ENCODE data around the gene PEX12.
"Not testable (repeated sequence)": the region's sequence is repeated elsewhere in the genome, so short reads cannot be mapped to it uniquely, and the experiment has no call there.

PEX12 gene

GRCh38 chr17:35575759-35576158 is 2.6 kb downstream of the PEX12 start:
- no peak for DNase-seq

DNA sequence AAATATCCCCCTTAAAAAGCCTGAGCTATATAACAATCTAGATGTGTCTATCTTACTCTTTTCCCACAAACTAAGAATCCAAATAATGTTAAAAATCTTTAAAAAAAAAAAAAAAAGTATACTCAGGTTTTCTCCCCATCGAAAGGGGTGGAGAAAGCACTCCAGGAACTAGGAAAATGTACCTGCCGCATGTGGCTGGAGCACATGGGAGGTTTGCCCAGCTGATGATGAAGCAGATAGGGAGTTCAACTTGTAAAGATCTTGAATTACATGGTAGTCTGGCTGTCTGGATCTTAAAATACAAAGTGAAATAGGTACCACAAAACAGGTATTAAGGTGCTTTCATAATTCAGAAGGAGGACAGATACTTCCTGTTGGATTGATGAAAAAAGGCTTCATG is 9.0 kb downstream of the PEX12 start:
- no peak for DNase-seq

DNA sequence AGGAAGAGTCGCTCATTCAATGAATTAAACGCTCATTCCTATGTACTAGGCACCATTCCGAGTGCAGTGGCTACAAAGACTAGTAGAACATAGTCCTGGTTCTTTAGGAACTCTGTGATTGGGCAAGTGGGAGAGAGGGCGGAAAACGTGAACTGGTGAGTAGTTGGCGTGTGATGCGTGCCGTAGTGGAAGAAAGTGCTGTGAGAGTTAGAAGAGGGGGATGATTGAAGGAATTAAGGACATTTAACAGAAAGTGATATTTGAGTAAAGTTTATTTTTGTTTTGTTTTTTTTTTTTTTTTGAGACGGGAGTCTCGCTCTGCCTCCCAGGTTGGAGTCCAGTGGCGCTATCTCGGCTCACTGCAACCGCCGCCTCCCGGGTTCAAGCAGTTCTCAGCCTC is 9.8 kb downstream of the PEX12 start:
- no peak for DNase-seq

- DNase-seq, result no peak
Measured at GRCh38 chr17:35566968-35567367, 11.4 kb downstream of the PEX12 start.

- not testable (repeated sequence) for DNase-seq
Measured at GRCh38 chr17:35563181-35563580, 15.2 kb downstream of the PEX12 start.

- DNase-seq, result no peak
Measured at GRCh38 chr17:35560703-35561102, 17.7 kb downstream of the PEX12 start, which contains the start of gene SLFN14. Gene SLFN14 (minus strand): TSS chr17:35560819. CDS start chr17:35558062, 2,757 bp downstream.

DNA sequence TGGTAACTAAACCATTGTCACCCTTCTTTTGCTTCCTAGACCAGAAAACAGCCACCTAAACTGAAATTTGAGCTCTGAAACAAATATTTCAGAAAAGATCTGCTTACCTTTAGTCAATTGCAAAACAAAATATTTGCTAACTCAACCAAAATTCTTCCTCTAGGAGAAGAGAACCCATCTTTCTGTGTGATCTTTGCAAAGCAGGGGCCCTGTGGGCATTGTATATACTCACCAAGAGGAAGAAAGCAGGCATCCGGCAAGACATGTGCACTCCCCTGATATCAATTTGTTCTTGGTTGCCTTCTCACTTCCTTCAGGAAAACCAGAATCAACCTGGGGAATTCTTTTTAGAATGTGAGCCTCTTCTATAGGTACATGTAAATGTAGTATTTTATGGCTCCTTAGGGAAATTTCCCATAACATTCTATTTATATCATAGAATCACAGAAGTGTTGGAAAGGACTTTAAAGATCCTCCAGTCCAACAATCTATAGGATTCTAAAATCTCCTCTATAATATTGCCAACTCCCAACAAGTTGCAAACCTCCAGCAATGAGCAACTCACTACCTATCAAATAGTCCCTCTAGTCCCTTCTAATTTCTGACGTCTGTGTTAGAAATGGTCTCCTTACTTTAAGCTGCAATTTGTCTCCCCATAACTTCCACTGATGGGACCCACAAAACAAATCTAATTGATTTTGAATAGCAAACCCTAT is 18.7 kb downstream of the PEX12 start:
- no peak for DNase-seq

DNA sequence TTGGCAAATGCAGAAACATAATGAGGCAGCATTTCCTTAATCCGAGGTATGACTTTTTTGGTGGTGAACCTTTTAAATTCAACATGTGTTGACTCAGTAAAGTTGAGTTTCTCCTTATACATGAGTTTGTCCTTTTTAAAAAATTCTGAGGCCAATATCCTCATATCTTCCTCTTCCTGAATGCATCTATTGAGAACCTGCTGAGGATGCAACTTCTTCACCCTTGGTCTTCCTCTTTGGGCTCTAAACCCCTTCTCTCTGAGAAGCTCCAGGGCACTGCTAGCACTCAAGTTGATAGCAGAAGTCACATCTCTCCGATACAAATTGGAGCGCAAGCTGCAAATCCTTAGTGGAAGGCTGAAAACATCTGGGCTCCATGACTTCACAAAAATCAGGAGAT is 21.0 kb downstream of the PEX12 start:
- DNase-seq, result no peak

DNA sequence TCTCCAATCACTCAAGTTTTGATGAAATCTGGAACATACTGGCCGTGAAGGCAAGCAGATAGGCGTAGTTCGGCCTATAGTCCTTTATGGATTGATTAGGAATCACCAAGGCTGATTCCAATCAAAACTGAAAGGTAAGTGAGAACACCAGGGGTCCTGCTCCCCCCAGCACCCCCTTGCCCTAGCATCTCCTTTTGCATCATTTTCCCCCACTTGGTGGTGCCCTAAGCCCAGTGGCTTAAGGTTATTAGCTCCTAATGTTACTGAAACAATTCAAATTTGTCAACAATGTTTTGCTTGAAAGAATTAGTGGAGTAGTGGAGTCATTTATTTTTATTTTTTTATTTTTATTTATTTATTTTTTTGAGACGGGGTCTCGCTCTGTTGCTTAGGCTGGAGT is 22.7 kb downstream of the PEX12 start:
- no peak for DNase-seq

DNA sequence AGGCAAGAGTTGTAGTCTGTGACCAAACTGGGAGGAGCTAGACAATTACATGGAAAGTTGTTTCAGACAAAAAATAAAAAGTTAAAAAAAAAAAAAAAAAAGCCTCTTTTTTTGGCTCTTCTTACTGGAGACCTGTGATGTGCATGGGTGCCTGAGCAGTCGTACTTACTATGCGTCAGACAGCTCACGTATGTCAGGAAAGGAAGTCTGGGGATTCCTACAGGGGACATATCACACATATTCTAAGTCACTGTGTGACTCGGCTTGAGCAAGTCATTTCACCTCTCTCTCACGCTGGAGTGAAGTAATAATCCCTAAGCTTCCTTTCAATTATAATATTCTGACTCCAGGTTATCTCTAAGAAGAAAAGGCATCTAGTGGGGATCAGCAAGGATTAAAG is 23.7 kb downstream of the PEX12 start:
- DNase-seq, result no peak

DNA sequence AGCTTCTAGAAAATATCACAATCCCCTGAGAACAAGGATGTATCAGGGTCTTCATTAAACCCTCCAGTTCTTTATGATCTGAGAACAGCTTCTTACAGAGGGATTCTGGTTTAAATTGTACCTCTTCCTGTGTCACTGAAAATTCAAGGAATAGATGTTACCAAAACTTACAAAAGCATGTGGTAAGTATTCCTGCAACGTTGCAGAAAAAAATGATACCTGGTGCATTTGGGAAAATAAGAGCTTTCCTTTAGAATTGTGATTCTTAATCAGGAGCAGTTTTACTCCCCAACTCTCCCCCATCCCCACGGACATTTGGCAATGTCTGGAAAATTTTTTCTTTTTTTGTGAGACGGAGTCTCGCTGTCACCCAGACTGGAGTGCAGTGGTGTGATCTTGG is 25.1 kb downstream of the PEX12 start:
- no peak for DNase-seq

GRCh38 chr17:35548978-35549377 is 29.4 kb downstream of the PEX12 start:
- DNase-seq, result no peak

- no peak for DNase-seq
Measured at GRCh38 chr17:35548208-35548810, 30.1 kb downstream of the PEX12 start.

DNA sequence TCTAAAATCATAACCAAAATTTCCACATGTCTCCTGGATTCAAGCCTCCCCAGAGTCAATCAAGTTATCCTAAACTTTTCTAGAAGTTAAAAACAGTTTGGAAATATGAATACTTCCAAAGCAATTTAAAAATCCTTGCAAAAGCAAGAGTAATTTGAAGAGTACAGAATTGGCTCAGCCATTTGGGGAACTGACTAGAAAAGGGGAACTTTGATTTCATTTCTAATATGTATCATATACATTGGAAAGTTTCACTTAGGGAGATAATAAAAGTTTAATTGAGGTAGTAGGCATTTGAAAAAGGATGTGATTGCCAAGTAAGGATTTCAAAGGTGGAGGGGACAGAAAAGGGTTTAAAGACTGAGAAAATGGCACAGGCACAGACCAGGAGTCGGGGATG is 31.9 kb downstream of the PEX12 start:
- DNase-seq, result no peak

DNA sequence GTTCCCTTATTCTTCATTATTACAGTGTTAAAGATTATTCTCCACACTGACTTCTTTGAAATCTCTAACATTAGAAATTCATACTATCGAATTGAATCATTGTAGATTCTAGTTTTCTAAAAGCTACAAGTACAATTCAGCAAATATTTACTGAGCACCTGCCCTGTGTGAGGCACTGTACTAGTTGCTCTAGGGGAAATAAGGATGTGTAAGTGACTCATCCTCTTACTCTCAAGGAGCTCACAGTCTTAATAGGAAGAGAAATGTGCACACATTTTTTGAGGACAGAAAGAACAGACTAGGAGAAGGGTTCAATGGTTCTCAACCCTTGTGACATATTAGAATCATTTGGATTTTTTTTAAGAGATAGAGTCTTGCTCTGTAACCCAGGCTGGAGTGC is 33.2 kb downstream of the PEX12 start:
- no peak for DNase-seq

DNA sequence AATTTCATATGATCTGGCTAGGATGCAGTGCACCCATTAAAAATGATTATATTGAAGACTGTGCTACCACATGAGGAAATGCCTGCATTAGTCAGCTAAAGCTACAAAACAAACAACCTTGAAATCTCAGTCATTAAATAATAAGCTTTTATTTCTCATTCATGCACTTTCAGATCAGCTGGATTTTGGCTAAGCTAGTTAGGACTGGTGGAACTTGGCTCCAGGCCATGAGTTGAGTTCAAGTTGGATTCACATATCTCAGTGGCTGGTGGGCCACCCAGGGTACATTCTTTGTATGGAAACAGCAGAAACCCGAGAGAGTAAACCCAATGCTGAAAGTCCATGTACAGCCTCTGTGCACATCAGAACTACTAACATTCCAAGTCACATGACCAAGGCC is 34.5 kb downstream of the PEX12 start:
- DNase-seq, result no peak

- DNase-seq, result no peak
Measured at GRCh38 chr17:35542990-35543389, 35.4 kb downstream of the PEX12 start.

- no peak for DNase-seq
Measured at GRCh38 chr17:35541434-35541833, 36.9 kb downstream of the PEX12 start.

DNA sequence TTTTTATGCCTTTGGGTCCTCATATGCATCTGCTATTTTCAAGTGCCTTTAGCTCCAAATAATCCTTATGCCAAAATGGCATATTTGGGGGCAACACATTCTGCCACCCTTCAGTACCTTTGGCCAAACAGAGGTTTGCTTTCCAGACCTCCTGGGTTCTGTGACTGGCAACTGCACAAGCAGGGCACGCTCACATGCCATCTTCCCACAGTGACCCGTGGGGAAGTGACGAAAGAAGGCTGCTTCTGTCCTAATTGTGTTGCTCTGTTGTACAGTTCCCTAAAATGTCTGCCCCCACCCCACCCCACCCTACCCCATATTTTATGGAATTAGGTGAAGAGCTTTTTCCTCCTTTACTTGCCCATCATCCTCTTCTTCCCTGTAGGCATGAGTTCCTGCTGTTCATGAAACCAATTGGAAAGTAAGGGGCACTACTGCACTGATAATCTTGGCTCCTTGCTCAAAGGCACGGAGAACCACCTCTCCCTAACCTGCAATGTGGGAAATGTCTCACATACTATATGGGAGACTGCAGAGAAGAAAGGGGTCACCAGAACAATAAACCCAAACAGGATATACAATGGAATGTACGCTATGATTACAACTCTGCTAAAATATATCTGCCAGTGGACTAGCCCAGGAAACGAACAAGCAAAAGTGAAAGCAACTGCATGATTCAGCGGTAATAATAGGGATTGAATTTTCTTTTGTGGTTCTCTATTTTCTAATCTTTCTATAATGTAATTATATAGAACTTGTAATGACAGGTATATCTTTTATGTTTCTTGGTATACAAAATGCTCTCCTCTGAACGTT is 37.6 kb downstream of the PEX12 start:
- no peak for DNase-seq

GRCh38 chr17:35539659-35540026 is 38.7 kb downstream of the PEX12 start:
- DNase-seq, result no peak

- no peak for DNase-seq
Measured at GRCh38 chr17:35537601-35538141, 40.7 kb downstream of the PEX12 start, which contains the start of gene SLFN12L. Gene SLFN12L (minus strand): TSS chr17:35537678. CDS start chr17:35522364, 15,314 bp downstream.

GRCh38 chr17:35536664-35537171 is 41.7 kb downstream of the PEX12 start:
- no peak for DNase-seq

DNA sequence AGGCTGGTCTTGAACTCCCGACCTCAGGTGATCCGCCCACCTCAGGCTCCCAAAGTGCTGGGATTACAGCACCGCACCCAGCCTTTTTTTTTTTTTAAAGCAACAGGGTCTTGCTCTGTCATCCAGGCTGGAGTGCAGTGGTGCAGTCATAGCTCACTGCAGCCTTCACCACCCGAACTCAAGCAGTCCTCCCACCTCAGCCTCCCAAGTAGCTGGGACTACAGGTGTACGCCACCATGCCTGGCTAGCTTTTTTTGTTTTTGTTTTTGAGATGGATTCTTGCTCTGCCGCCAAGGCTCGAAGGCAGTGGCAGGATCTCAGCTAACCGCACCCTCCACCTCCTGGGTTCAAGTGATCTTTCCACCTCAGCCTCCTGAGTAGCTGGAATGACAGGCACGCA is 43.0 kb downstream of the PEX12 start:
- DNase-seq, result not testable (repeated sequence)

All from 8988T (cell line).